GM12801 (cell line): ENCODE measurements around the gene GPSM1.

ENCODE experiments used
- CTCF ChIP-seq: IDR thresholded peaks from one replicate; pipeline ENCODE4 v1.5.1; 2011; ENCODE audit warnings: control low read depth; ENCODE audit not compliant: insufficient read length; ENCODE audit errors: extremely low read depth

Gene GPSM1

GRCh38 chr9:136334541-136334940 lies 7.2 kb downstream of the GPSM1 start:
- no peak for TF ChIP-seq CTCF

GRCh38 chr9:136335296-136336155 lies 8.2 kb downstream of the GPSM1 start:
- TF ChIP-seq CTCF: no peak

GRCh38 chr9:136336156-136336870 lies 9.0 kb downstream of the GPSM1 start:
- TF ChIP-seq CTCF: no peak

GRCh38 chr9:136336881-136337280 lies 9.5 kb downstream of the GPSM1 start:
- no peak for TF ChIP-seq CTCF

GRCh38 chr9:136337416-136338395 lies 10.4 kb downstream of the GPSM1 start:
- no peak for TF ChIP-seq CTCF

- no peak for TF ChIP-seq CTCF
These were observed 11.2 kb downstream of the GPSM1 start for GRCh38 chr9:136338511-136338910.
